ENCODE results near the gene CCDC92. TPM values are rescaled to one million over a fixed set of nuclear protein-coding genes. Genes with fewer than 3 reads are reported as not detected.
A peak's percentile ranks its signal among the peaks of the same experiment; 100 is the strongest.

Gene CCDC92
- total RNA-seq, 1 donor from 2014 or later = 5.1 TPM

- DNase-seq (ENCODE audit: low read depth, low spot score) = no peak
These were observed 29.5 kb upstream of the CCDC92 start for GRCh38 chr12:124002021-124002644.

GRCh38 chr12:124001343-124001742 is 28.7 kb upstream of the CCDC92 start:
- DNase-seq (ENCODE audit: low read depth, low spot score) = no peak

GRCh38 chr12:124000111-124000510 is 27.5 kb upstream of the CCDC92 start:
- no peak for DNase-seq (ENCODE audit: low read depth, low spot score)

GRCh38 chr12:123998991-123999359 is 26.3 kb upstream of the CCDC92 start:
- DNase-seq (ENCODE audit: low read depth, low spot score) = no peak

GRCh38 chr12:123998344-123998990 is 25.8 kb upstream of the CCDC92 start:
- no peak for DNase-seq (ENCODE audit: low read depth, low spot score)

GRCh38 chr12:123997908-123998307 is 25.3 kb upstream of the CCDC92 start:
- no peak for DNase-seq (ENCODE audit: low read depth, low spot score)

GRCh38 chr12:123997033-123997822 is 24.6 kb upstream of the CCDC92 start:
- DNase-seq (ENCODE audit: low read depth, low spot score) = no peak

- DNase-seq (ENCODE audit: low read depth, low spot score) = no peak
These were observed 23.9 kb upstream of the CCDC92 start for GRCh38 chr12:123996581-123996980.

- DNase-seq (ENCODE audit: low read depth, low spot score) = no peak
These were observed 22.6 kb upstream of the CCDC92 start for GRCh38 chr12:123995023-123995748.

- DNase-seq (ENCODE audit: low read depth, low spot score) = no peak
These were observed 19.6 kb upstream of the CCDC92 start for GRCh38 chr12:123992118-123992825.

- no peak for DNase-seq (ENCODE audit: low read depth, low spot score)
These were observed 18.8 kb upstream of the CCDC92 start for GRCh38 chr12:123991372-123991951.

- DNase-seq (ENCODE audit: low read depth, low spot score) = no peak
These were observed 17.9 kb upstream of the CCDC92 start for GRCh38 chr12:123990511-123990910.

GRCh38 chr12:123989753-123990152 is 17.1 kb upstream of the CCDC92 start:
- no peak for DNase-seq (ENCODE audit: low read depth, low spot score)

- no peak for DNase-seq (ENCODE audit: low read depth, low spot score)
These were observed 16.5 kb upstream of the CCDC92 start for GRCh38 chr12:123989168-123989567.

- no peak for DNase-seq (ENCODE audit: low read depth, low spot score)
These were observed 14.4 kb upstream of the CCDC92 start for GRCh38 chr12:123987022-123987421.

GRCh38 chr12:123986374-123986965 is 13.8 kb upstream of the CCDC92 start:
- DNase-seq (ENCODE audit: low read depth, low spot score) = no peak

GRCh38 chr12:123984903-123985302 is 12.3 kb upstream of the CCDC92 start:
- DNase-seq (ENCODE audit: low read depth, low spot score) = no peak

- peak; percentile 39 for DNase-seq (ENCODE audit: low read depth, low spot score)
These were observed 11.3 kb upstream of the CCDC92 start for GRCh38 chr12:123983822-123984485.

GRCh38 chr12:123982269-123982668 is 9.6 kb upstream of the CCDC92 start:
- DNase-seq (ENCODE audit: low read depth, low spot score) = no peak

- DNase-seq (ENCODE audit: low read depth, low spot score) = no peak
These were observed 6.9 kb upstream of the CCDC92 start for GRCh38 chr12:123979566-123979965.

All from pulmonary artery endothelial cell (primary cell).